Islet of Langerhans (tissue), 1 donor: ENCODE data around the gene AKT2.

Experiments used
- FAIRE-seq: peaks from one replicate; lab custom pipeline; 2011; peaks lifted over from hg19 to GRCh38; lab: Jason Lieb, UNC

The AKT2 gene

DNA sequence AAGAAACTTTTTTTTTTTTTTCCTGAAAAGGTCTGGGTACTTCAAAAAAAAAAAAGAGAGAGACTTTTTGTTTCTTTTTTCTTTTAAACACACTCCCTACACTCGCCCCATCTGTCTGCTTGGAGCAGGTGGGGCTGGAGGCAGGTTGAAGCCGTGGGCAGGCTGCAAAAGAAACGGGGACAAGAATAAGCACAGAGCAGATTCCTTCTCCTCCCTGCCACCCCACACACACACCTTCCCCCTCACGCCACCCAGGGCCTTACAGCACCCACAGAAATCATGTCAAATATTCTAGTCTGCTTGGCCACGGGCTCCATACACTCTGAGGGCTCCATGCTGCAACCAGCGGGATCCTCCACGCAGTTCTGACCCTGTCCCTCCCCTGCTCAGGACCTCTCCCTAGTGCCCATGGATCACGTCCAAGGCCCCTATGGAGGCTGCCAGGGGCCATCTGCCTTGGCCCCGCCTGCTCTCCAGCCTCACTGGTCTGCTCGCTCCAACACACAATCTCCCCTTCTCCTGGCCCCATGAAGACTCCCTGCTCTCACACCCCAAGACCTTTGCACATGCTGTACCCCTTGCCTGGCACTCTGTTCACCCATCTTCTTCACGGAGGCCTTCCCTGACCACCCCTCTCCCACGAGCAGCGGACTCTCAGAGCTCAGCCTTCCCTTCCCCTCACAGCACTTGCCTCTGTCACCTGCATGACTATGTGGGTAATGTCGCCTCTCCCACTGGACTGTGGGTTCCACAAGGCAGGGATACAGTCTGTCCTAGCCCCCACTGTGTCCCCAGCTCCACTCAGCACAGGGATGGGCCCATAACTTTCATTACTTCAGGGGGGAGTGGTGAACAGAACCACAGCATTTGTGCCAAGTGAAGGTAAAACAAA is 11.4 kb downstream of the AKT2 start:
- FAIRE-seq: no peak

DNA sequence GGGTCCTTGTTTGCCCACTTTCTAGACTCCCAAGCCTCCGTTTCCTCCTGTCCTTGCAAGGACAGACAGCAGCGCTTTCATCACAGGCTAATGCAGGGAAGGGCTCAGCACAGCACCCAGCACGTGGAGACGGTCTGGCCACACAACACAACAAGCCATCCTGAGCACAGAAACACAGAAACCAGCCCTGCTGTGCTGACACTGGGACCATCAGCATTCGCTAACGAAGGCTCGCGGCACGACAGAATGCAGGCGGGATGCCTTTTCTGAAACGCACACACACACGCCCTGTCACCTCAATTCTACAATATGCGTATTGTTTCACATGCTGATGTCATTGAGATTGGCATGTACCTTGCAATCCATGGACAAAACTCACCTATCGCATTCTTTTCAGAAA is 12.9 kb downstream of the AKT2 start:
- FAIRE-seq: no peak

GRCh38 chr19:40271706-40272105 is 13.4 kb downstream of the AKT2 start:
- FAIRE-seq: no peak

GRCh38 chr19:40270362-40271089 is 14.6 kb downstream of the AKT2 start:
- FAIRE-seq: no peak

GRCh38 chr19:40269216-40269940 is 15.8 kb downstream of the AKT2 start:
- FAIRE-seq: no peak

- FAIRE-seq: no peak
Measured at GRCh38 chr19:40267601-40267997, 17.5 kb downstream of the AKT2 start.

- FAIRE-seq: no peak
Measured at GRCh38 chr19:40266912-40267600, 18.1 kb downstream of the AKT2 start.

GRCh38 chr19:40266119-40266518 is 19.0 kb downstream of the AKT2 start:
- no peak for FAIRE-seq

DNA sequence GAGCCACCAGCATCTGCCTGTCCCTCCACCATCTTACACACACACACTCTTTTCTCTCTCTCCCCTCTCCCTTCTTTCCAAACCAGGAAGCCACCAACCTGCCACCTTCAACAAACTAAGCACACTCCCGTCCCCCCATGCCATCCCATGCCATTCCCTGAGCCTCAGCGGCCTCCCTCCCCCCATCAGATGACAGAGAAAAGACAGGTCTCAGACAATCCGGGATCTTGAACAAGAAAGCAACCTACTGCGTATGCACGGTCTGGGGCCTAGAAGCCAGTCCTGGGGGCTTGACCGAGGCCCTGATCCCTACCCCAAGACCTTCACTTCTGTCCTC is 19.4 kb downstream of the AKT2 start:
- no peak for FAIRE-seq

GRCh38 chr19:40265055-40265762 is 19.9 kb downstream of the AKT2 start:
- no peak for FAIRE-seq

- no peak for FAIRE-seq
Measured at GRCh38 chr19:40264314-40265054, 20.7 kb downstream of the AKT2 start.

- no peak for FAIRE-seq
Measured at GRCh38 chr19:40263440-40264313, 21.5 kb downstream of the AKT2 start.

GRCh38 chr19:40262422-40262821 is 22.7 kb downstream of the AKT2 start:
- FAIRE-seq: no peak

DNA sequence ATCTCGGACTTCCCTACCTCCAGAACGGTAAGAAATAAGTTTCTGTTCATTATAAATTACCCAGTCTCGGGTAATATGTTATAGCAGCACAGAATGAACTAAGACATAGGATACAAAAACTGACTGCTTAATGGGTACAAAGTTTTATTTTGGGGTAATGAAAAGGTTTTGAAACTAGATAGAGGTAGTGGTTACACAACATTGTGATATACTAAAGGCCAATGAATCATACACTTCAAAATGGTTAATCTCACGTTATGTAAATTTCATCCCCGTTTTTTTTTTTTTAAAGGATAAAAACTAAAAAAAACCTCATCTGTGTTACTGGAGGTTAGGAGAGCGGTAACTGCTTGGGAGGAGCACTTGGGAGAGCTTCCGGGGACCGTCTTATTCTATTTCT is 23.5 kb downstream of the AKT2 start:
- FAIRE-seq: no peak

- no peak for FAIRE-seq
Measured at GRCh38 chr19:40257096-40257517, 28.0 kb downstream of the AKT2 start.

DNA sequence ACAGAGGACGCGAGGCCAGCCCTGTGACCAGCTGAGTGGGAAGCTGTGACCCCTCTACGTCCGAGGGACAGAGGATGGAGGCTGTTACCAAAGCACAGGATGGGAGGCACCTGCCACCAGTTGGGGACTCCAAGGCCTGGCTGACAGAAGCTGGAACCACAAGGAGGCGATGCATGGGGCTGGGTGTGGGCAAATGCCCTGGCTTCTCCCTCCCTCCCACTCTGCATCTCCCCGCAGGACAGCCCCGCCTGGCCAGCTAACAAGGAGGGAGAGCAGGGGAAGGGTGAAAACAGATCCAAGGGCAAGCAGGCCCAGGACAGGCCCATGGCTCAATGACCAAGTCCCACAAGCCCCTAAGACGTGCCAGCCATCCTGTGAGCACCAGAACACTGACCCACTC is 28.6 kb downstream of the AKT2 start:
- no peak for FAIRE-seq

- FAIRE-seq: no peak
Measured at GRCh38 chr19:40255619-40256166, 29.5 kb downstream of the AKT2 start.

- no peak for FAIRE-seq
Measured at GRCh38 chr19:40254714-40255418, 30.3 kb downstream of the AKT2 start.

- FAIRE-seq: no peak
Measured at GRCh38 chr19:40253611-40254092, 31.5 kb downstream of the AKT2 start.
